HG03439 (cell line): ENCODE data around the gene GRK7.
"Not testable (repeated sequence)": the region's sequence is repeated elsewhere in the genome, so short reads cannot be mapped to it uniquely, and the experiment has no call there.

Source experiments
- ATAC-seq: cut with Tn5 transposase; IDR thresholded peaks from one replicate; pipeline ENCODE4 v1.9.1; 2021; ENCODE audit warnings: mild to moderate bottlenecking, moderate library complexity; ENCODE audit not compliant: unreplicated experiment

The GRK7 gene

DNA sequence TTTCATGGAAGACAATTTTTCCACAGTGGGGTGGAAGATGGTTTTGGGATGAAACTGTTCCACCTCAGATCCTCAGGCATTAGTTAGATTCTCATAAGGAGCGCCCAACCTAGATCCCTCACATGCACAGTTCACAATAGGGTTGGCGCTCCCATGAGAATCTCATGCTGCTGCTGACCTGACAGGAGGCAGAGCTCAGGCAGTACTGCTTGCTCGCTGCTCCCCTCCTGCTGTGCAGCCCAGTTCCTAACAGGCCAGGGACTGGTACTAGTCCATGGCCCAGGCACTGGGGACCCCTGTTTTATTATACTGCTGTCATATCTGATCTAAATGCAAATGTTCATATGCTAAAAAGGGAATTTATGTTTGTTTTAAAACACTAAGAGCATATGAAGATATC is 9.8 kb upstream of the GRK7 start:
- ATAC-seq, result no peak

DNA sequence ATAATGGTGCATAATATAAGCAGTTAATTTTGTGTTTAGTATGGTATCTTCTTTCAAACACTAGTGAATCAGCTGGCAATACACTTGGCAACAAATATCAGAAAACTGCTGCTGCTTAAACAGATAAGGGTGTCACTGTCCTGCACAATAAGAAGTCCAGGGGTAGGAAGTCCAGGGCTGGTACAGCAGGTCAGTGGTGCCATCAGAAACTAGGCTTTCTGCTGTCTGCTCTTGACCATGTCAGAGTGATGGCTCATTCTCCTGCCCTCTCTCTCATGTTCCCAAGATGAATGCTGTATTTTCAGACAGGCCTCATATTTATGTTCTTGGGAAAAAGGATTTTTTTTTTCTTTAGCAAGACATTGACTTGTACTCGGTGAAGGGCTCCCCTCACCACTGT is 9.2 kb upstream of the GRK7 start:
- no peak for ATAC-seq

DNA sequence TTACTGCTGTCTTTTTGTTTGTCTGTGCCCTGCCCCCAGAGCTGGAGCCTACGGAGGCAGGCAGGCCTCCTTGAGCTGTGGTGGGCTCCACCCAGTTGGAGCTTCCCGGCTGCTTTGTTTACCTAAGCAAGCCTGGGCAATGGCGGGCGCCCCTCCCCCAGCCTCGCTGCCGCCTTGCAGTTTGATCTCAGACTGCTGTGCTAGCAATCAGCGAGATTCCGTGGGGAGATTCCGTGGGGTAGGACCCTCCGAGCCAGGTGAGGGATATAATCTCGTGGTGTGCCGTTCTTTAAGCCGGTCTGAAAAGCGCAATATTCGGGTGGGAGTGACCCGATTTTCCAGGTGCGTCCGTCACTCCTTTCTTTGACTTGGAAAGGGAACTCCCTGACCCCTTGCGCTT is 656 bp upstream of the GRK7 start:
- not testable (repeated sequence) for ATAC-seq

- no peak for ATAC-seq
Measured at GRCh38 chr3:141764045-141764444, 837 bp downstream of the GRK7 start.

DNA sequence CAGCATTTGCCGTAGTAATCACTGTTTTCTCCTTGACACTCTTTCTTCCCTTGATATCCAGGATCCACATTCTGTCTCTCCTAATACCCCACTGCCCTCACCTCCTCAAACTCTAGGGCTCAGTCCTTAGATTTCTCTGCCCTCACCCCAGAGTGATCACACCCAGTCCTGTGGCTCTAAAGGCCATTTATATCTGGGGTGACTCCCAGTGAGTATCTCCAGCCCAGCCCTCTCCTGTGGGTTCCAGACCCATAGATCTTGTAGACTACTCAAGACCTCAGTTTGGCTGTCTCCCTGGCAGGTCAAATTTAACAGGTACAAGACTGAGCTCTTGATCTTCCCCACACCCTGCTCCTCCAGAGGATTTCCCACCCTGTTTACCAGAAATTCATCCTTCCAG is 1.3 kb downstream of the GRK7 start:
- ATAC-seq, result no peak

DNA sequence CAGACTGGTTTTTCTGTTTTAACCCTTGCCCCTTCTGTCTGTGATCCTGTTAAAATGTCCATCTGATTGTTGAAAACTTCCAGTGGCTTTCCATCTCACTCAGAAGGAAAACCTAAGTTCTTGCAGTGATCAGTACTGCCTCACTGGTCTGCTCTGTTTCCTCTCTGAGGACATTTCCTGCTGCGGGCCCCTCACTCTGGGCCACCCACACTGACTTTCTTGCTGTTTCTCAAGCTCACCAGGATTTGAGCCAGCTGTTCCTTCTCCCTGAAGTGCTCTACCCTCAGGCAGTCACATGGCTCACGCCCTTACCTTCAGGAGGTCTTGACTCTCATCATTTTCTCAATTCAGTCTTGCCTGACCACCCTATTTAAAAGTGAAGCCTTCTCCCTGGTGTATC is 1.8 kb downstream of the GRK7 start:
- no peak for ATAC-seq

DNA sequence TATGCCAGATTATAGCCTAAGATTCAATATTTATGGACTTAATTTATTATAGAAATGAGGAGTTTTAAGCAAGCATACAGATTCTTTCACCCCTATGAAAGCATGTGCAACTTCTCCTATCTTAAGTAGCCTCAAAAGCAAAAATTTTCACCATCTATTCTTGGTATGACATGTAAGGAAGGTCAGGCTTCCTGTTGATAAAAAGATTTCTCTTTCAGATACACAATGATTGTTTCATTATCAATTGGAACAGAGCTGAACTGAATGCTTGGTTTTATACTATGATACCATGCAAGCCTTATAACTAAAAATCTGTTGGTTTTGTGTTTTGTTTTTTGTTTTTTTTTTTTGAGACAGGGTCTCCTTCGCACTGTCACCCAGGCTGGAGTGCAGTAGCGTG is 3.9 kb downstream of the GRK7 start:
- no peak for ATAC-seq

DNA sequence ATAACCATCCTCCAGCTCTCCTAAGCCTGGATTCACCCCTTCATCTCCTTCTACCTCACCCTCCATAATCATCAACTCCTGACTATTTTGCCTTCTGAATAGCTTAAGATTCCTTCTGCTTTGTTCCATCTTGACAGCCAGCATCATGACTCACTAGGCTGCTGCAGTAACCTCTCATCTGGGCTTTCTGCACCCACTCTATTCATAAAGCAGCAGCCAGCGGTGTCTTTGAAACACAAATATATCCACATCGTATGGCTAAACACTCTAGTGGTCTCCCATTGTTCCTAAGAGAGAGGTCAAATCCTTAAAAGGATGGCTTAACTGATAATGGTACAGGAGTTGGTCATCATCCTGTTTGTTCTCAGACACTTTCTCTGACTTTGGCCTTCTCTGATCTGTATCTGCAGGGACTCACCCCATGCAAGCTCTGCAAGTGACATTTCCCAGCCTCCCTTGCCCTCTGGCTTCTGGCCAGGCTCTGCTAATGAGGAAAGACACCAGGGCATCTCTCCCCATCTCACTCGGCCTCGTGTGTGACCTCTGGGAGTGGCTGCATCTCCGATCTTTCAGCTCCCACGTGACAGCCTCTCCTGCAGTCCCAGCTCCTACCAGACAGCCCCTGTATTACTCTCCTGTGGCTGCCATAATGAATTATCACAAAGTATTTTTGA is 6.2 kb downstream of the GRK7 start:
- no peak for ATAC-seq

GRCh38 chr3:141773676-141774075 is 10.5 kb downstream of the GRK7 start:
- no peak for ATAC-seq

GRCh38 chr3:141776376-141776775 is 13.2 kb downstream of the GRK7 start:
- ATAC-seq, result no peak

- no peak for ATAC-seq
Measured at GRCh38 chr3:141776885-141777284, 13.7 kb downstream of the GRK7 start.

GRCh38 chr3:141777957-141778813 is 15.0 kb downstream of the GRK7 start:
- no peak for ATAC-seq

GRCh38 chr3:141779667-141780066 is 16.5 kb downstream of the GRK7 start:
- ATAC-seq, result no peak

GRCh38 chr3:141782386-141782932 is 19.3 kb downstream of the GRK7 start:
- ATAC-seq, result no peak

GRCh38 chr3:141783632-141784031 is 20.4 kb downstream of the GRK7 start:
- no peak for ATAC-seq

DNA sequence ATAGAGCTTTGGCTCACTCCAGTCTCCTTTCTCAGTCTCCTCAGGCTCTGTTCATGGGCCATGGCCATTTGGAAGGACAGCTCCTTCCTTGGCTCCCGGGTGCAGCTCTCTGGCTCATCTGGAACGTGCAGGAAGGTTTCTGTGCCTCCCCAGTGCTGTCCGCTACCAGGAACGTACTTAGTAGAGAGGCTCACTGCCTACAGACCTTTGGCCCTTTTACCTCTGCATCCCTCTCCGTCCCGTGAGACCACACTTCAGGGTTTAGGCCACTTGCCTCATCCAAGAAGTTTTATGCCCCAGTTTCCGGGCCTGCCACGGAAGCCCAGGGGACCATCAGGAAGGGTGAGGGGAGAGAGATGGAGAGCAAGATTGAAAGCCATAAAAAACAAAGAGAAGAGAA is 20.9 kb downstream of the GRK7 start:
- no peak for ATAC-seq

- no peak for ATAC-seq
Measured at GRCh38 chr3:141784531-141784930, 21.3 kb downstream of the GRK7 start.

GRCh38 chr3:141788149-141788548 is 24.9 kb downstream of the GRK7 start:
- no peak for ATAC-seq

DNA sequence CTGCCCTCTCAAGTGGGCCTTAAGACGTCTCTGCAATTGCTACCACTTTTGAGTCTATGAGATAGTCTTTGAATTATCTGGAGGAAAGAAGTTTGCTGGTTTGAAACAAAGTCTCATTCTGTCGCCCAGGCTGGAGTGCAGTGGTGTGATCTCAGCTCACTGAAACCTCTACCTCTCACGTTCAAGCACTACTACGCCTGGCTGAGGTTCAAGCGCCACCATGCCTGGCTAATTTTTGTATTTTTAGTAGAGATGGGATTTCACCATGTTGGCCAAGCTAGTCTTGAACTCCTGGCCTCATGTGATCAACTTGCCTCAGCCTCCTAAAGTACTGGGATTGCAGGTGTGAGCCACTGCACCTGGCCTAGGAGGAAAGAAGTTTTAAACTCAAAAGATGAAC is 25.5 kb downstream of the GRK7 start:
- not testable (repeated sequence) for ATAC-seq

- ATAC-seq, result no peak
Measured at GRCh38 chr3:141789281-141789680, 26.1 kb downstream of the GRK7 start.

DNA sequence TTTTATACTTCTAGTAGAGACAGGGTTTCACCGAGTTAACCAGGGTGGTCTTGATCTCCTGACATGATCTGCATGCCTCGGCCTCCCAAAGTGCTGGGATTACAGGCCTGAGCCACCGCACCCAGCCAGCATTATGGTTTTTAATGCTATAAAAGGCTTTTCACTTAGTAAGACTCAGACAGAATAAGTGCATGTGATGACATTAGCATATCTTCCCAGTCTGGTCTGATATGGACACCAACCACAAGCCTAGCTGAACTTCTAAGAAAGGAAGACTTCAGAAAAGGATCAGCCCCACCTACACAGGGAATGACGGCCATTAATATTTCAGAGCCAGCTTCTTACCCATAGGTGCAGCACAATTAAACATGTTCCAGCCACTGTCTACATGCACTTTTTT is 27.0 kb downstream of the GRK7 start:
- ATAC-seq, result no peak

- no peak for ATAC-seq
Measured at GRCh38 chr3:141792495-141792894, 29.3 kb downstream of the GRK7 start.
